Duodenal mucosa (tissue), 2 donors: ENCODE results near the gene NPL.

Experiments used
- H3K27ac ChIP-seq: one replicate; pipeline ENCODE4 v1.7.0; 2013; ENCODE audit warnings: low read depth, low read length
- H3K27me3 ChIP-seq, 2 donors: one replicate each; pipeline ENCODE4 v1.7.0; 2013; ENCODE audit warnings: low read length in 2 of 2, control low read depth in 1 of 2; ENCODE audit not compliant: insufficient read depth in 2 of 2, control insufficient read depth in 1 of 2
- H3K36me3 ChIP-seq, 2 donors: one replicate each; pipeline ENCODE4 v1.7.0; 2013; ENCODE audit warnings: low read length in 2 of 2, control low read depth in 1 of 2; ENCODE audit not compliant: insufficient read depth in 2 of 2, control insufficient read depth in 1 of 2
- H3K4me1 ChIP-seq, 2 donors: one replicate each; pipeline ENCODE4 v1.7.0; 2013; ENCODE audit warnings: low read length in 2 of 2, control low read depth in 1 of 2; ENCODE audit not compliant: insufficient read depth in 2 of 2, control insufficient read depth in 1 of 2
- H3K4me3 ChIP-seq, 2 donors: one replicate each; pipeline ENCODE4 v1.7.0; 2013; ENCODE audit warnings: low read length in 2 of 2, low read depth in 1 of 2
- H3K9ac ChIP-seq, 2 donors: one replicate each; pipeline ENCODE4 v1.7.0; 2013; ENCODE audit warnings: low read length in 2 of 2, low read depth in 1 of 2
- H3K9me3 ChIP-seq, 2 donors: one replicate each; pipeline ENCODE4 v1.7.0; 2013; ENCODE audit warnings: low read length in 2 of 2, control low read depth in 1 of 2; ENCODE audit not compliant: control insufficient read depth in 1 of 2

NPL gene

DNA sequence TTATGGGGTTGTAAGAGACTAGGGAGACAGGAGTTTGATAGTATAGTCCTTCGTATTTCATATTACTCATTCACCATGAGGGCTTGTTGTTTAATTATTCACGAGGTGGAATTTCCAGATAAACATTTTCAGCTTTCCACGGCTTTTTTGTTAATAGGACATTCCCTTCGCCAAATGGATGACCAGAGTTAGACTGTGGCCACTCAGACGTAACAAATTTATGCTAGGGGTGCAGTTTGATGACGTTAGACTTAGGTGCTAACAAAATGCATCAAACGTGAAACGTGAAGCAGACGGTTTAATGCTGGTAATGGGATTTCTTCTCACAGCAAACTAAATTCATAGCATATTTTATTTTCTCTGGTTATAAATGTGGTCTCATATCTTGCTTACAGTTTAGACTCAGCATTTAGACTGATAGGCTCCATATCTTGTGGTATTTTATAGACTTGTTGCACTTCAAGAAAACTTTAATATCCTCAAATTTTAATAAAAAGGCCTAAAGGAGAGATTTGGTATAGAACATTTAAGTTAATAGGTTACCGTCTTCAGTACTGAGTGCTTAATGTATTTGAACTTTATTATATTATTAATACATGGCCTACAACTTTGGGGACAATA, 51.9 kb downstream of the NPL start:
- Histone ChIP-seq H3K9me3 (no peaks in the 10 kb centered on the region), H3K4me3 (peak overlapping the region; percentile 51 to 88), H3K4me1 (peaks cover 25 to 30% of the 10 kb centered on the region in 2 donors), H3K36me3 (peaks cover 0 to 28% of the 10 kb centered on the region in 2 donors), H3K9ac (peak overlapping the region in 1 of 2 donors; percentile 11), H3K27me3 (no peaks in the 10 kb centered on the region), H3K27ac (no peak overlapping the region)

DNA sequence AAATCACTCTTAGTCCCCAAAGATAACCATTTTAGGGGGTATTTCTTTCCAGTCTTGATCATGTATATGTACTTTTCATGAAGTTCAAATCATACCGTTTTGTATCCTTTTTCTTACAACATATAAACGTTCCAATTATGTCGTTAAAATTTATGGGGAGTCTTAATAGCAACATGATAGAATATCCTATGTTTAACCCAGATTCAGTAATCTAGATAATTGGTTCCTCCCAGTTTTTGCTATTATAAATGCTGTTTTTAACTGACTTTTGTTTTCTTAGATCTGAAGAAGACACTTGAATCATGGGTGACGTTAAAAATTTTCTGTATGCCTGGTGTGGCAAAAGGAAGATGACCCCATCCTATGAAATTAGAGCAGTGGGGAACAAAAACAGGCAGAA, 52.7 kb downstream of the NPL start:
- Histone ChIP-seq H3K36me3 (peaks cover 3 to 34% of the 10 kb centered on the region in 2 donors), H3K9ac (peak overlapping the region in 1 of 2 donors; percentile 11), H3K9me3 (no peaks in the 10 kb centered on the region), H3K27ac (no peak overlapping the region), H3K27me3 (no peaks in the 10 kb centered on the region), H3K4me1 (peaks cover 25 to 30% of the 10 kb centered on the region in 2 donors), H3K4me3 (no peak overlapping the region)

DNA sequence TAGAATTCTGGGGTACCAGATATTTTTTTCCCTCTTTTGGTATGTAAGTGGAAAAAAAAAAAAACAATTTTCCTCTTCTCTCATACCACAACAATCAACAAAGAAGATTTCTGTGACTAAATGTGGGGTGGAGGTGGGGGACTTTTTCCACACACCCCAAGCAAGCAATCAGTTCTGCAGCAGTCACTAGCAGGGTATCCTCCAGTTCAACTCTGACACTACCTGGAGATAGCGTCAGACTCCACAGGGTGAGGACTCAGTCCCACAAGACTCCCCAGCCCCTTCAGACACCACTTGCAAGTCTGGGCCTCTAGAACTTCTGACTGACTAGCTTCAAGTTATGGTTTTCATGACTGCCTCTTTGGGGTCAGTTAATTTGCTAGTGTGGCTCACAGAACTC, 55.8 kb downstream of the NPL start:
- H3K4me3 ChIP-seq = no peak overlapping the region
- no peaks in the 10 kb centered on the region for H3K9me3 ChIP-seq
- no peak overlapping the region for H3K9ac ChIP-seq
- peaks cover 16 to 60% of the 10 kb centered on the region in 2 donors for H3K36me3 ChIP-seq
- no peaks in the 10 kb centered on the region for H3K27me3 ChIP-seq
- H3K4me1 ChIP-seq = peaks cover 21 to 25% of the 10 kb centered on the region in 2 donors
- no peak overlapping the region for H3K27ac ChIP-seq

DNA sequence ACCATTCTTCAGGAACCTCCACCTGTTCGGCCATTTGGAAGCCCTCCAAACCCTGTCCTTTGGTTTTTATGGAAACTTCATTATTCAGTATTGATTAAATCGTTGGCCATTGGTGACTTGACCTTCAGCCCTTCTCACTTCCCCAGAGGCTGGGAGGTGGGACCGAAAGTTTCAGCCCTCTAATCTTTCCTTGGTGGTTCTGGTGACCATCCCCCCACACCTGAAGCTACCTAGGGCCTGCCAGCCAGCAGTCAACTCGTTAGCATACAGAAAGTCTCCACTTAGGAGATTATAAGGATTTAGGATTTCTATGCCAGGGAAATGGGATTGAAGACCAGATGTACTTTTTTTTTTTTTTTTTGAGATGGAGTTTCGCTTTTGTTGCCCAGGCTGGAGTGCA, 56.3 kb downstream of the NPL start:
- H3K36me3 ChIP-seq = peaks cover 18 to 64% of the 10 kb centered on the region in 2 donors
- H3K27ac ChIP-seq = no peak overlapping the region

DNA sequence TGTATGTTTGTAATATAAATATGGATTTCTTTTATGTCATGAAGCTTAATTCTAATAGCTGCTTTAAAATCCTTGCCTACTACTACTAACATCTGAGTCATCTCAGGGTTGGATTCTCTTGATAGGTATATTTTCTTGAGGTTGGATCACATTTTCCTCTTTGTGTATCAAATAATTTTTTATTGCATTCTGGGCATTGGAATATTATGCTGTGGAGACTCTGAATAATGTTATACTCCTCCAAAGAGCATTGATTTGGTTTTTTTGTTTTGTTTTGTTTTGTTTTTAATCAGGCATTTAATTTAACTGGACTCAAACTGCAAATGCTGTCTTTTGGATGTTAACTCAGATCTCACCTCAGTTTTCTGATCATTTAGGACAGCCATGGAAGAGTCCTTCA, 57.5 kb downstream of the NPL start:
- Histone ChIP-seq H3K4me1 (peaks cover 7 to 8% of the 10 kb centered on the region in 2 donors), H3K27ac (no peak overlapping the region), H3K27me3 (no peaks in the 10 kb centered on the region), H3K9ac (no peak overlapping the region), H3K9me3 (no peaks in the 10 kb centered on the region), H3K4me3 (no peak overlapping the region), H3K36me3 (peaks cover 24 to 76% of the 10 kb centered on the region in 2 donors)

More for the DNA sequence above, 56.3 kb downstream of the NPL start:
- Histone ChIP-seq H3K9ac (no peak overlapping the region), H3K27me3 (no peaks in the 10 kb centered on the region), H3K4me3 (no peak overlapping the region), H3K9me3 (no peaks in the 10 kb centered on the region), H3K4me1 (peaks cover 16 to 20% of the 10 kb centered on the region in 2 donors)

DNA sequence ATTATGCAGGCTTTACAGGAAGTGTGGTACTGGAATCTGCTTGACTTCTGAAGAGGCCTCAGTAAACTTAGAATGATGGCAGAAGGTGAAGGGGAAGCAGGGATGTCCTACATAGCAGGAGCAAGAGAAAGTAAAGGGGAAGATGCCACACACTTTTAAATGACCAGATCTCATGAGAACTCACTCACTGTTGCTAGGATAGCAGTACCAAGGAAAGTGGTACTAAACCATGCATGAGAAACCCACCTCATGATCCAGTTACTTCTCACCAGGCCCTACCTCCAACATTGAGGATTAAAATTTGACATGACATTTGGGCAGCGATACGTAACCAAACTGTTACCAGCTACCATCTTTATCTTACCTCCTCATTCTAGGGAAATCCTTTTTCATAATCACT, 59.2 kb downstream of the NPL start:
- no peaks in the 10 kb centered on the region for H3K27me3 ChIP-seq
- H3K4me3 ChIP-seq = no peak overlapping the region
- no peaks in the 10 kb centered on the region for H3K9me3 ChIP-seq
- no peaks in the 10 kb centered on the region for H3K4me1 ChIP-seq
- H3K27ac ChIP-seq = no peak overlapping the region
- peaks cover 31 to 84% of the 10 kb centered on the region in 2 donors for H3K36me3 ChIP-seq
- H3K9ac ChIP-seq = no peak overlapping the region

DNA sequence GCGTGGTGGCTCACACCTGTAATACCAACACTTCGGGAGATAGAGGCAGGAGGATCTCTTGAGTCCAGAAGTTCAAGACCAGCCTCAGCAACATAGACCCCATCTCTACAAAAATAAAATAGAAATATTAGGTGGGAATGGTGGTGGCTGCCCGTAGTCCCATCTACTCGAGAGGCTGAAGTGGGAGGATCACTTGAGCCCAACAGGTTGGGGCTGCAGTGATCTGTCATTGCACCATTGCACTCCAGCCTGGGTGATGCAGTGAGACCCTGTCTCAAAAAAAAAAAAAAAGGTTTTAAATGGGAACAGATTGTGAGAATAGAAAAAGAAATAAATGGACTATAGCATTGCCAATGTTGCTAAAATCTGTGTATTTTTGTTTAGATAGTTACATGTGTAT, 60.7 kb downstream of the NPL start:
- Histone ChIP-seq H3K36me3 (peaks cover 44 to 90% of the 10 kb centered on the region in 2 donors), H3K4me1 (no peaks in the 10 kb centered on the region), H3K9me3 (no peaks in the 10 kb centered on the region), H3K27ac (no peak overlapping the region), H3K4me3 (no peak overlapping the region), H3K9ac (no peak overlapping the region), H3K27me3 (no peaks in the 10 kb centered on the region)

DNA sequence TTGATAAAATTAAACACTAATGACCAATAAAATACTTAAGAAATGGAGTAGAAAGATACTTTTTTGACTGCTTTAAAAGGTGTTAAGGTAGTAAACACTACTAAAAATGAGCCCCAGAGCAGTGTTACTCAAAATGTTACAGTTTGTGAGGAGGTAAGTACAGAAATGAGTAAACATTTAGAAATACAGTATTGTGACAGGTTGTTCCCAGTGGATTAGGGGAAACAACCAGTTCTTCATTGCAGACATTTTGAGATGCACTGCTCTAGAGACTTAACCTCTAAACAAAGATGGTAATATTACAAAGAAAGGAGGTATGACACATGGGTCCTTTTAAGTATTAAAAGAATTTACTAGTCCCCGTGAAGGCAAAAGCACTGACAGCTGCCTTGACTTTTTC, 62.3 kb downstream of the NPL start:
- Histone ChIP-seq H3K27me3 (no peaks in the 10 kb centered on the region), H3K9me3 (no peaks in the 10 kb centered on the region), H3K4me3 (no peak overlapping the region), H3K36me3 (peaks cover 53 to 93% of the 10 kb centered on the region in 2 donors), H3K4me1 (no peaks in the 10 kb centered on the region), H3K27ac (no peak overlapping the region), H3K9ac (no peak overlapping the region)

DNA sequence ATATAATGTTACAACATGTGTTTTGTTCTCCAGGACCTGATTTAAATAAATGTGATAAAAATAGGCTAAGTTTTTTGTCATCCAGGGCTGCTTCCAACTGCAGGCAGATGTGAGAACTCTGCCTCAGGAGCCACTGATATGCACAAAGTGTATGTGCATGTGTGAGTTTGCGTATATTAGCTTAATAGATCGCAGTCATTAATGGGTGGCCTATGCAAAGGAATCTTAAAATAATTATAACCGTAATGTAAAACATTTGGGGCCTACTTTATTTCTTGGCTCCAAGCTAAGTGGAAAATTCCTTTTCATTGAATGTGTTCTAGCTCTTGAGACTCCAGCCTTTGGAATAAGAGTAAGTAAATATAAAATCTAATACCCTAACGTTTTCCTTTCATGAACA, 66.3 kb downstream of the NPL start:
- H3K9me3 ChIP-seq = no peaks in the 10 kb centered on the region
- no peak overlapping the region for H3K4me3 ChIP-seq
- H3K27me3 ChIP-seq = no peaks in the 10 kb centered on the region
- H3K36me3 ChIP-seq = peaks cover 69 to 99% of the 10 kb centered on the region in 2 donors
- H3K4me1 ChIP-seq = no peaks in the 10 kb centered on the region
- H3K27ac ChIP-seq = no peak overlapping the region
- no peak overlapping the region for H3K9ac ChIP-seq

DNA sequence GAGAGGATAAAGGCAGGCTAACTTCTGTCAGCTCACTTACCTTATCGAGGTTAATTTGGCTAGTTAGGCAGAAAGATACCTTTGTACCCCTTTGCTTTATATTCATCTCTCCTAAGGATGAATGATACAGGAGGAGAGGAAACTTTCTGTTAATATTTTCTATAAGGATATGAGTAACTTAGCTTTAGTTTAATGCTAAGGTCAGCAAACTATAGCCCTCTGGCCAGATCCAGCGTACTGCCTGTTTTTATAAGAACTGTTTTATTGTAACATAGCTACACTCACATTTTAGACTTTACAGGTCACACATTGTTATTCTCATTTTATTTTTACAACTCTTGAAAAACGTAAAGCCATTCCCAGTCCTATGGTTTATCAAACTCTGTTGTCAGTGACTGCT, 67.6 kb downstream of the NPL start:
- no peak overlapping the region for H3K27ac ChIP-seq
- no peak overlapping the region for H3K4me3 ChIP-seq
- H3K4me1 ChIP-seq = no peaks in the 10 kb centered on the region
- no peaks in the 10 kb centered on the region for H3K27me3 ChIP-seq
- H3K36me3 ChIP-seq = peaks cover 74 to 98% of the 10 kb centered on the region in 2 donors
- no peaks in the 10 kb centered on the region for H3K9me3 ChIP-seq
- H3K9ac ChIP-seq = no peak overlapping the region
